ENCODE measurements around the gene CBLN4. TPM values are rescaled to one million over a fixed set of nuclear protein-coding genes. Genes with fewer than 3 reads are reported as not detected.

The CBLN4 gene
- total RNA-seq (not detected), polyA plus RNA-seq (not detected)

DNA sequence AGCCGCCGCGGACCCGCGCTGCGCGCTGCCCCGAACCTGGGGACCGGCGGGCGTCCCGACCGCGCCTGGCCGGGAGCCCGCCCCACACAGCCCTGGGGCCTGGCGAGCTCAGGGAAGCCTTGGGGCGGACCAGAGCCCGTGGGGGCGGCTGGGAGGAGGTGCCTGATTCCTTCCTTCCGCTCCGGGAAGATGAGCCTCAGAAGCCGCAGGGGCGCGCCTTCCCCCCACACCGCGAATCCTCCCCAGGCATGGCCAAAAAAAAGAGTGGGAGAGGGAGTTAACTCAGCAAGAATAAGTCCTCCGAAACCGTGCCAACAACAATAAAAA lies at the start of gene CBLN4:
TSS of gene CBLN4 (minus strand) at position 131 of the 327 bp plus-strand sequence. CDS start 1,348 bp downstream, outside the sequence.
- Mint-ChIP-seq H3K27me3 (peaks cover 6 to 16% of the 10 kb centered on the region in 2 donors), H3K36me3 (no peaks in the 10 kb centered on the region), H3K9me3 (peaks cover 0 to 20% (median 12%) of the 10 kb centered on the region in 8 donors), H3K27ac (no peak within 1 kb of the TSS), H3K4me3 (no peak within 1 kb of the TSS), H3K4me1 (no peaks in the 10 kb centered on the region)
- Histone ChIP-seq H3K4me1 (ENCODE audit: insufficient read depth, low read length) (no peaks in the 10 kb centered on the region), H3K27me3 (ENCODE audit: insufficient read depth, low read length) (no peaks in the 10 kb centered on the region), H3K27ac (ENCODE audit: low read depth, low read length) (no peak within 1 kb of the TSS), H3K36me3 (ENCODE audit: insufficient read depth, low read length) (no peaks in the 10 kb centered on the region), H3K4me3 (ENCODE audit: low read length in 2 of 2) (no peak within 1 kb of the TSS), H3K9me3 (ENCODE audit: control insufficient read depth in 1 of 2, low read length in 2 of 2) (no peaks in the 10 kb centered on the region)
- intact Hi-C loops (cut with micrococcal nuclease), result no loop called here
- ChIA-PET CTCF (ENCODE audit: partially characterized antibody) (no interaction called here), POLR2A (ENCODE audit: partially characterized antibody) (no interaction called here)
- DNase-seq, result no peak

DNA sequence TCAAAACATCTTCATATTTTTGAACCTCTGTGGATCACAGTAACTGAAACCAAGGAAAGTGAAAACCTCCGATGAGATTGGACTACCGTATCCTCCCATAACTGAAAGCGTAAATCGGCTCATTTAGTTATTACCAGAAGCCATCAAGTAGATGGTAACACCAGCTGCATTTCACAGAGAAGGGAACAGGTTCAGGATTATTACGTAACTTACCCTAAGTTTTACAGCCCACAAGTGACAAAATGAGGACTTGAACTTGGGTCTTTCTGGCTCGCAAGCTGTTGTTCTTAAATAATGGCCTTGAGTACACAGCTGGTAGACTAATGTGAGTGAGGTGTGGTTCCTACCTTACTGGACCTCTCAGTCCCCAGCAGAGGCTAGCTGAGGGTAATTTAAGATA lies 37.9 kb upstream of the CBLN4 start:
- POLR2A ChIA-PET (ENCODE audit: partially characterized antibody), result no interaction called here
- no peaks in the 10 kb centered on the region for H3K9me3 ChIP-seq (ENCODE audit: control insufficient read depth in 1 of 2, low read length in 2 of 2)
- DNase-seq, result no peak

DNA sequence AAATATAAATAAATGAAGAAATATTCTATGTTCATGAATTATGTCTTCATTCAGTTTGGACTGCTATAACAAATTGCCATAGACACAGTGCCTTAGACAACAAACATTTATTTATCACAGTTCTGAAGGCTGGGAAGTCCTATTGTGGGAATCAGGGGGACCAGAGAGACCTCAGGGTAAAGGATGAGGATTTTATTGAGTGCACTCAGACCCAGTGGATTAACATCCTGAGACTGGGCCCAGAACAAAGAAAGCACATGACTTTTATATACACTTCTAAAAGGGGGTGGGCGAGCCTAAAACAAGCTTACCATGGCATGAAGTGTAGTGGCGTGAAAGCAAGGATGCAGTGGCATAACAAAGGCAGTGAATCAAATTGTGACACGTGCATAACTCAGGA lies 26.9 kb upstream of the CBLN4 start:
- H3K9me3 ChIP-seq (ENCODE audit: control insufficient read depth in 1 of 2, low read length in 2 of 2), result peaks cover 0 to 17% of the 10 kb centered on the region in 2 donors
- no peaks in the 10 kb centered on the region for H3K27me3 ChIP-seq (ENCODE audit: insufficient read depth, low read length)
- Mint-ChIP-seq H3K9me3 (peaks cover 3 to 61% (median 38%) of the 10 kb centered on the region in 8 donors), H3K4me1 (no peaks in the 10 kb centered on the region), H3K4me3 (no peak overlapping the region), H3K36me3 (peaks cover 0 to 3% of the 10 kb centered on the region in 2 donors), H3K27ac (no peak overlapping the region), H3K27me3 (no peaks in the 10 kb centered on the region)
- no peaks in the 10 kb centered on the region for H3K4me1 ChIP-seq (ENCODE audit: insufficient read depth, low read length)
- H3K27ac ChIP-seq (ENCODE audit: low read depth, low read length), result no peak overlapping the region
- intact Hi-C loops (cut with micrococcal nuclease), result no loop called here
- no peaks in the 10 kb centered on the region for H3K36me3 ChIP-seq (ENCODE audit: insufficient read depth, low read length)
- H3K4me3 ChIP-seq (ENCODE audit: low read length in 2 of 2), result no peak overlapping the region
- CTCF ChIA-PET (ENCODE audit: partially characterized antibody), result no interaction called here
- no peak for DNase-seq
- POLR2A ChIA-PET (ENCODE audit: partially characterized antibody), result no interaction called here

More for the DNA sequence above, 37.9 kb upstream of the CBLN4 start:
- no peak overlapping the region for H3K4me3 Mint-ChIP-seq
- H3K27ac Mint-ChIP-seq, result no peak overlapping the region
- Histone ChIP-seq H3K27ac (ENCODE audit: low read depth, low read length) (no peak overlapping the region), H3K36me3 (ENCODE audit: insufficient read depth, low read length) (no peaks in the 10 kb centered on the region), H3K4me1 (ENCODE audit: insufficient read depth, low read length) (no peaks in the 10 kb centered on the region), H3K4me3 (ENCODE audit: low read length in 2 of 2) (no peak overlapping the region), H3K27me3 (ENCODE audit: insufficient read depth, low read length) (no peaks in the 10 kb centered on the region)
- H3K4me1 Mint-ChIP-seq, result no peaks in the 10 kb centered on the region
- CTCF ChIA-PET (ENCODE audit: partially characterized antibody), result no interaction called here
- H3K9me3 Mint-ChIP-seq, result peaks cover 0 to 8% (median 4%) of the 10 kb centered on the region in 8 donors
- no peaks in the 10 kb centered on the region for H3K27me3 Mint-ChIP-seq
- no peaks in the 10 kb centered on the region for H3K36me3 Mint-ChIP-seq
- intact Hi-C loops (cut with micrococcal nuclease), result no loop called here

DNA sequence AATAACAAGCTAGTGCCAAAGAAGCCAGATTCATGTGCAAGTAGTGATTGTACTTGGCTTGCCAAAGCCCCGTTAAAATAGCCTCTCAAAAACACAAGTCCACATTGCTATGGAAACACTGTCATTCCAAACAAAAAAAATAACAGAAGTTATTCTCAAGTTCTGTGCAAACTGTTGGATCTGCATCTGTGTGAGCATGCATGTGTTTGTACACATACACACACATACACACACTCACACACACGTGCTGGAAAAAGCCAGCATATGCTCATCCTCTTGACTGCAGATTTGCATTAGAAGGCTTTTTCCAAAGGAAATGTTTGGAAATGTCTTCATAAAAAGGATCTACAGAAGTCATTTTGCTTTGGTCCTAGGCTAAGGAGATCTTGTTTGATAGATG lies 13.4 kb upstream of the CBLN4 start:
- intact Hi-C loops (cut with micrococcal nuclease), result no loop called here
- no peaks in the 10 kb centered on the region for H3K27me3 Mint-ChIP-seq
- Histone ChIP-seq H3K27me3 (ENCODE audit: insufficient read depth, low read length) (no peaks in the 10 kb centered on the region), H3K9me3 (ENCODE audit: control insufficient read depth in 1 of 2, low read length in 2 of 2) (peaks cover 0 to 4% of the 10 kb centered on the region in 2 donors), H3K36me3 (ENCODE audit: insufficient read depth, low read length) (no peaks in the 10 kb centered on the region), H3K4me3 (ENCODE audit: low read length in 2 of 2) (no peak overlapping the region), H3K4me1 (ENCODE audit: insufficient read depth, low read length) (no peaks in the 10 kb centered on the region), H3K27ac (ENCODE audit: low read depth, low read length) (no peak overlapping the region)
- H3K36me3 Mint-ChIP-seq, result no peaks in the 10 kb centered on the region
- POLR2A ChIA-PET (ENCODE audit: partially characterized antibody), result no interaction called here
- no peaks in the 10 kb centered on the region for H3K4me1 Mint-ChIP-seq
- no peak overlapping the region for H3K27ac Mint-ChIP-seq
- peaks cover 0 to 28% (median 6%) of the 10 kb centered on the region in 8 donors for H3K9me3 Mint-ChIP-seq
- no peak overlapping the region for H3K4me3 Mint-ChIP-seq
- CTCF ChIA-PET (ENCODE audit: partially characterized antibody), result no interaction called here
- no peak for DNase-seq

DNA sequence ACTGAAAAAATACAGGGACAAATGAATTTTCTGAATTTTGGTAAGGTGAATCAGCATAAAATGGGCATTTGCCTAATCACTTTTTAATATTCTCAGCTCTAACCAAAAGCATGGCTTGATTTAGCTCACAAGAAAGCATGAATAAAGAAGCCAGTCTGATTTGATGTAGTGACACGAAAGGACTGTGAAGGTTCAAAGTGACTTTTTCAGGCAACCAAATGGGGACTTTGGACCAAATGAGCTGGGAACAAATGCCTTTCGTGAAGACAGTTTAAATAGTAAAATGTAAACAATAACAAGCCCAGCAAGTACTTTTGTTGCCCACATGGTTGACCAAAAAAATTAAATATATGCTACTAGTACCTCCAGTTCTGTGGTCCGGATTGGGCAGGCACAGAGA lies 12.9 kb upstream of the CBLN4 start:
- Histone ChIP-seq H3K27ac (ENCODE audit: low read depth, low read length) (no peak overlapping the region), H3K36me3 (ENCODE audit: insufficient read depth, low read length) (no peaks in the 10 kb centered on the region), H3K4me1 (ENCODE audit: insufficient read depth, low read length) (no peaks in the 10 kb centered on the region), H3K27me3 (ENCODE audit: insufficient read depth, low read length) (no peaks in the 10 kb centered on the region), H3K9me3 (ENCODE audit: control insufficient read depth in 1 of 2, low read length in 2 of 2) (peaks cover 0 to 4% of the 10 kb centered on the region in 2 donors), H3K4me3 (ENCODE audit: low read length in 2 of 2) (no peak overlapping the region)
- intact Hi-C loops (cut with micrococcal nuclease), result no loop called here
- H3K27me3 Mint-ChIP-seq, result no peaks in the 10 kb centered on the region
- DNase-seq, result no peak
- H3K27ac Mint-ChIP-seq, result no peak overlapping the region
- POLR2A ChIA-PET (ENCODE audit: partially characterized antibody), result no interaction called here
- H3K36me3 Mint-ChIP-seq, result no peaks in the 10 kb centered on the region
- peaks cover 0 to 28% (median 7%) of the 10 kb centered on the region in 8 donors for H3K9me3 Mint-ChIP-seq
- H3K4me1 Mint-ChIP-seq, result no peaks in the 10 kb centered on the region
- CTCF ChIA-PET (ENCODE audit: partially characterized antibody), result no interaction called here
- no peak overlapping the region for H3K4me3 Mint-ChIP-seq

DNA sequence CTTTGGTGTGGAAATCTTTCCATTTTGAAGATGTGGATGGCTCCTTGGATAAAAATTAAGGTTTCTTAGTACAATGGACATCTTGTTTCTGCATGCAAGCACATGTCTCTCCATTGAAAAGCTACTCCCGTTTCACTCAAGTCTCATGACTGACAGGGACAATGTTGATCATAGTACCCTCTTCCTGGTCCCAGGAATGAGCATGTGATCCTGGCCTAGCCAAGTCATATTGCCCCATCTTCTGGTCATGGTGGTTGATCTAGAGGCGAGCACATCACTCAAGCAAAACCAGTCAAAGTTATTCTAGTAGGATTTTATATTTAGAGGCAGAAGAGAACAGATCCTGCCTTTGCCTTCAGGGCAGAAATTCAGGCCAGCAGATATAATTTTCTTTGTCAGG lies 12.2 kb upstream of the CBLN4 start:
- Mint-ChIP-seq H3K36me3 (no peaks in the 10 kb centered on the region), H3K4me3 (no peak overlapping the region), H3K4me1 (no peaks in the 10 kb centered on the region), H3K27me3 (no peaks in the 10 kb centered on the region), H3K27ac (no peak overlapping the region), H3K9me3 (peaks cover 0 to 28% (median 5%) of the 10 kb centered on the region in 8 donors)
- DNase-seq, result no peak
- ChIA-PET CTCF (ENCODE audit: partially characterized antibody) (no interaction called here), POLR2A (ENCODE audit: partially characterized antibody) (no interaction called here)
- no peaks in the 10 kb centered on the region for H3K27me3 ChIP-seq (ENCODE audit: insufficient read depth, low read length)
- H3K36me3 ChIP-seq (ENCODE audit: insufficient read depth, low read length), result no peaks in the 10 kb centered on the region
- H3K4me1 ChIP-seq (ENCODE audit: insufficient read depth, low read length), result no peaks in the 10 kb centered on the region
- intact Hi-C loops (cut with micrococcal nuclease), result no loop called here
- H3K27ac ChIP-seq (ENCODE audit: low read depth, low read length), result no peak overlapping the region
- no peak overlapping the region for H3K4me3 ChIP-seq (ENCODE audit: low read length in 2 of 2)
- peaks cover 0 to 4% of the 10 kb centered on the region in 2 donors for H3K9me3 ChIP-seq (ENCODE audit: control insufficient read depth in 1 of 2, low read length in 2 of 2)

DNA sequence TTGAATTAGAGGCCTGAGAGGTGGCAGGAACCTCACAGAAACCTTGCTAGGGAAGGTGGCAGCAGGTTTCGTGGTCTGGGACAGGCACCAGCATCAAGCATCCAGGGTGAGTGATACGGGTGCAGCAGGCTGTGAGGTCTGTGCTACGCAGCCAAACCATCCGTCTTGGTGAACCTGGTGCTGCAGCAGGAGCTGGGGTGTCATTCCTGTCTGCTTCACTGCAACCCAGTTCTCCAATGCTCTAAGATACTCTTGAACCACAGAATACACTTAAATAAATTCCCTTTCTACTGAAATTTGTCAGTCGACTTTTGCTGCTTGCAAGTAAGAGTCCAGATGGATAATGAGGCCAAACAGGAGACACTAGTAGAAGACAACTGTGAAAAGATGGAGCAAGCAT lies 9.7 kb upstream of the CBLN4 start:
- Histone ChIP-seq H3K4me1 (ENCODE audit: insufficient read depth, low read length) (no peaks in the 10 kb centered on the region), H3K27ac (ENCODE audit: low read depth, low read length) (no peak overlapping the region), H3K9me3 (ENCODE audit: control insufficient read depth in 1 of 2, low read length in 2 of 2) (peaks cover 0 to 4% of the 10 kb centered on the region in 2 donors), H3K4me3 (ENCODE audit: low read length in 2 of 2) (no peak overlapping the region), H3K27me3 (ENCODE audit: insufficient read depth, low read length) (no peaks in the 10 kb centered on the region), H3K36me3 (ENCODE audit: insufficient read depth, low read length) (no peaks in the 10 kb centered on the region)
- Mint-ChIP-seq H3K4me3 (peak overlapping the region in 1 of 8 donors; percentile 38), H3K4me1 (no peaks in the 10 kb centered on the region), H3K9me3 (peaks cover 0 to 28% (median 6%) of the 10 kb centered on the region in 8 donors), H3K36me3 (no peaks in the 10 kb centered on the region), H3K27me3 (no peaks in the 10 kb centered on the region), H3K27ac (no peak overlapping the region)
- ChIA-PET CTCF (ENCODE audit: partially characterized antibody) (no interaction called here), POLR2A (ENCODE audit: partially characterized antibody) (no interaction called here)
- intact Hi-C loops (cut with micrococcal nuclease), result no loop called here
- no peak for DNase-seq

DNA sequence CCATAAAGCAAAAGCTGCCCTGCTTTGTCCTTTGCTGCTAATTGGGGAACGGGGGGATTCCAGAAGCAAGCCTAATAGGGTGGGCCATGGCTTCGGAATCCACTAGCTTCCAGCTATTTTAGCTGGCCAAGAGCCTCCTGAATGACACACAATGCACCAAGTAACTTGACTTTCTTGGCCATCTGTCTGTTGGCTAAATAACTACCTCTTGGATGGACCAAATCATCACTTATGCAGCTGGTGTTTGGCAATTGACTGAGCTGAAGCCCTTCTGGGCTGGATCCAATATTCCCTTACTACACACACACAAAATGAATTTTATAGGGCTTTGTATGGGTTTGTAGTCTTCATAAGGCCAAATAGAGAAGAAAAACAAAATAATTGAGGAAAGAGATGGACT lies 8.8 kb upstream of the CBLN4 start:
- Histone ChIP-seq H3K36me3 (ENCODE audit: insufficient read depth, low read length) (no peaks in the 10 kb centered on the region), H3K27me3 (ENCODE audit: insufficient read depth, low read length) (no peaks in the 10 kb centered on the region), H3K4me3 (ENCODE audit: low read length in 2 of 2) (no peak overlapping the region), H3K27ac (ENCODE audit: low read depth, low read length) (no peak overlapping the region), H3K4me1 (ENCODE audit: insufficient read depth, low read length) (no peaks in the 10 kb centered on the region), H3K9me3 (ENCODE audit: control insufficient read depth in 1 of 2, low read length in 2 of 2) (peaks cover 0 to 4% of the 10 kb centered on the region in 2 donors)
- Mint-ChIP-seq H3K36me3 (no peaks in the 10 kb centered on the region), H3K9me3 (peaks cover 0 to 23% (median 7%) of the 10 kb centered on the region in 8 donors), H3K4me3 (no peak overlapping the region), H3K27ac (no peak overlapping the region), H3K27me3 (no peaks in the 10 kb centered on the region), H3K4me1 (no peaks in the 10 kb centered on the region)
- ChIA-PET CTCF (ENCODE audit: partially characterized antibody) (no interaction called here), POLR2A (ENCODE audit: partially characterized antibody) (no interaction called here)
- DNase-seq, result no peak
- intact Hi-C loops (cut with micrococcal nuclease), result no loop called here
